Stimulated activated naive CD8-positive, alpha-beta T cell treated with anti-CD3 and anti-CD28 coated beads, Interleukin-15, amount 100 ng/mL, for 72 hours (primary cell): ENCODE results near the gene CTRB2.
A peak's percentile ranks its signal among the peaks of the same experiment; 100 is the strongest.
"Not testable (repeated sequence)": the region's sequence is repeated elsewhere in the genome, so short reads cannot be mapped to it uniquely, and the experiment has no call there.

ENCODE experiments used
- ATAC-seq: fragments of 150-1000 bp; cut with Tn5 transposase; 2 replicates; pipeline ENCODE4 v1.10.0; 2021; ENCODE audit warnings: mild to moderate bottlenecking, moderate library complexity
- DNase-seq, 2 donors: peaks; one replicate each; pipeline ENCODE4 v3.0.0; 2021 to 2022
- H3K27ac Mint-ChIP-seq, 2 donors: one replicate each; pipeline ENCODE4 v1.8.0; 2022; ENCODE audit warnings: mild to moderate bottlenecking in 2 of 2, mixed read lengths in 2 of 2, moderate library complexity in 2 of 2
- H3K27me3 Mint-ChIP-seq: one replicate; pipeline ENCODE4 v1.8.0; 2022; ENCODE audit warnings: mixed read lengths
- H3K4me1 Mint-ChIP-seq: one replicate; pipeline ENCODE4 v1.8.0; 2022; ENCODE audit warnings: mild to moderate bottlenecking, mixed read lengths
- H3K4me3 Mint-ChIP-seq, 2 donors: one replicate each; pipeline ENCODE4 v1.8.0; 2022; ENCODE audit warnings: mild to moderate bottlenecking in 2 of 2, mixed read lengths in 2 of 2, moderate library complexity in 1 of 2
- H3K9me3 Mint-ChIP-seq, 2 donors: one replicate each; pipeline ENCODE4 v1.8.0; 2022; ENCODE audit warnings: mixed read lengths in 2 of 2

Gene CTRB2

GRCh38 chr16:75246504-75247205 lies 39.7 kb upstream of the CTRB2 start:
- DNase-seq (no peak), ATAC-seq (no peak)
- Mint-ChIP-seq H3K4me1 (peaks cover 22% of the 10 kb centered on the region), H3K4me3 (no peak overlapping the region), H3K27ac (no peak overlapping the region), H3K27me3 (peaks cover 66% of the 10 kb centered on the region), H3K9me3 (no peaks in the 10 kb centered on the region)

GRCh38 chr16:75244844-75245758 lies 38.1 kb upstream of the CTRB2 start:
- DNase-seq: no peak
- no peaks in the 10 kb centered on the region for H3K9me3 Mint-ChIP-seq
- H3K27ac Mint-ChIP-seq: no peak overlapping the region
- H3K27me3 Mint-ChIP-seq: peaks cover 54% of the 10 kb centered on the region
- H3K4me3 Mint-ChIP-seq: no peak overlapping the region
- H3K4me1 Mint-ChIP-seq: peaks cover 13% of the 10 kb centered on the region
- peak; percentile 33 for ATAC-seq

- no peaks in the 10 kb centered on the region for H3K9me3 Mint-ChIP-seq
- peaks cover 11% of the 10 kb centered on the region for H3K4me1 Mint-ChIP-seq
- H3K4me3 Mint-ChIP-seq: no peak overlapping the region
- H3K27me3 Mint-ChIP-seq: peaks cover 46% of the 10 kb centered on the region
- DNase-seq: no peak
- ATAC-seq: no peak
- H3K27ac Mint-ChIP-seq: peak overlapping the region in 1 of 2 donors; percentile 28
These were observed 37.4 kb upstream of the CTRB2 start for GRCh38 chr16:75244225-75244809.

GRCh38 chr16:75243667-75244224 lies 36.8 kb upstream of the CTRB2 start:
- no peak overlapping the region for H3K4me3 Mint-ChIP-seq
- peak overlapping the region in 1 of 2 donors; percentile 29 for H3K27ac Mint-ChIP-seq
- peaks cover 41% of the 10 kb centered on the region for H3K27me3 Mint-ChIP-seq
- peaks cover 11% of the 10 kb centered on the region for H3K4me1 Mint-ChIP-seq
- no peaks in the 10 kb centered on the region for H3K9me3 Mint-ChIP-seq
- DNase-seq (no peak), ATAC-seq (no peak)

GRCh38 chr16:75242436-75243078 lies 35.6 kb upstream of the CTRB2 start:
- Mint-ChIP-seq H3K27me3 (peaks cover 29% of the 10 kb centered on the region), H3K4me1 (peaks cover 11% of the 10 kb centered on the region)
- H3K27ac Mint-ChIP-seq, H3K9me3 Mint-ChIP-seq, DNase-seq, ATAC-seq, H3K4me3 Mint-ChIP-seq: not testable (repeated sequence)

GRCh38 chr16:75241955-75242354 lies 35.0 kb upstream of the CTRB2 start:
- no peak overlapping the region for H3K27ac Mint-ChIP-seq
- no peak for DNase-seq
- no peak overlapping the region for H3K4me3 Mint-ChIP-seq
- no peaks in the 10 kb centered on the region for H3K9me3 Mint-ChIP-seq
- ATAC-seq: no peak
- peaks cover 11% of the 10 kb centered on the region for H3K4me1 Mint-ChIP-seq
- peaks cover 24% of the 10 kb centered on the region for H3K27me3 Mint-ChIP-seq

- DNase-seq (no peak), ATAC-seq (no peak)
- Mint-ChIP-seq H3K27ac (no peak overlapping the region), H3K4me3 (no peak overlapping the region), H3K27me3 (peaks cover 18% of the 10 kb centered on the region), H3K9me3 (no peaks in the 10 kb centered on the region), H3K4me1 (peaks cover 12% of the 10 kb centered on the region)
These were observed 34.5 kb upstream of the CTRB2 start for GRCh38 chr16:75241412-75241811.

- H3K4me3 Mint-ChIP-seq, H3K9me3 Mint-ChIP-seq, H3K27ac Mint-ChIP-seq, DNase-seq, ATAC-seq: not testable (repeated sequence)
- H3K4me1 Mint-ChIP-seq: peaks cover 20% of the 10 kb centered on the region
- H3K27me3 Mint-ChIP-seq: peaks cover 10% of the 10 kb centered on the region
These were observed 33.7 kb upstream of the CTRB2 start for GRCh38 chr16:75240633-75241032.

GRCh38 chr16:75239542-75240122 lies 32.7 kb upstream of the CTRB2 start:
- no peak for DNase-seq
- H3K27ac Mint-ChIP-seq: no peak overlapping the region
- no peaks in the 10 kb centered on the region for H3K9me3 Mint-ChIP-seq
- no peak overlapping the region for H3K4me3 Mint-ChIP-seq
- H3K27me3 Mint-ChIP-seq: peaks cover 10% of the 10 kb centered on the region
- peaks cover 18% of the 10 kb centered on the region for H3K4me1 Mint-ChIP-seq
- ATAC-seq: peak; percentile 2

GRCh38 chr16:75238853-75239541 lies 32.0 kb upstream of the CTRB2 start:
- peaks cover 19% of the 10 kb centered on the region for H3K4me1 Mint-ChIP-seq
- DNase-seq (no peak), ATAC-seq (no peak)
- H3K4me3 Mint-ChIP-seq: no peak overlapping the region
- no peak overlapping the region for H3K27ac Mint-ChIP-seq
- H3K9me3 Mint-ChIP-seq: no peaks in the 10 kb centered on the region
- peaks cover 10% of the 10 kb centered on the region for H3K27me3 Mint-ChIP-seq

GRCh38 chr16:75238132-75238852 lies 31.3 kb upstream of the CTRB2 start:
- Mint-ChIP-seq H3K9me3 (no peaks in the 10 kb centered on the region), H3K27me3 (peaks cover 10% of the 10 kb centered on the region), H3K4me1 (peaks cover 23% of the 10 kb centered on the region), H3K27ac (no peak overlapping the region), H3K4me3 (no peak overlapping the region)
- DNase-seq: no peak
- ATAC-seq: peak; percentile 1

- Mint-ChIP-seq H3K4me3 (no peak overlapping the region), H3K27me3 (peaks cover 6% of the 10 kb centered on the region), H3K4me1 (peaks cover 23% of the 10 kb centered on the region), H3K9me3 (no peaks in the 10 kb centered on the region), H3K27ac (no peak overlapping the region)
- peak; percentile 4 for ATAC-seq
- no peak for DNase-seq
These were observed 30.6 kb upstream of the CTRB2 start for GRCh38 chr16:75237398-75238131.

- ATAC-seq: peak; percentile 6
- Mint-ChIP-seq H3K27me3 (no peaks in the 10 kb centered on the region), H3K27ac (no peak overlapping the region), H3K4me3 (no peak overlapping the region), H3K4me1 (peaks cover 23% of the 10 kb centered on the region), H3K9me3 (no peaks in the 10 kb centered on the region)
- DNase-seq: no peak
These were observed 29.9 kb upstream of the CTRB2 start for GRCh38 chr16:75236736-75237397.
